Loucy (cell line): ENCODE data around the gene GALNT9.

Experiments used
- H2AFZ ChIP-seq: fragments of 200-600 bp; sonication (generic); 2 replicates; pipeline ENCODE4 v1.6.0; 2016; ENCODE audit warnings: antibody characterized with exemption, mild to moderate bottlenecking, low read length, moderate library complexity
- H3F3A ChIP-seq: fragments of 200-600 bp; 2 replicates; pipeline ENCODE4 v1.6.0; 2016; ENCODE audit warnings: antibody characterized with exemption, low read depth, mild to moderate bottlenecking
- H3K27me3 ChIP-seq: fragments of 200-600 bp; sonication (generic); 2 replicates; pipeline ENCODE4 v1.6.1; 2014; ENCODE audit warnings: low read length, mild to moderate bottlenecking; ENCODE audit not compliant: insufficient read depth, poor library complexity, severe bottlenecking
- H3K36me3 ChIP-seq: fragments of 200-600 bp; sonication (generic); 2 replicates; pipeline ENCODE4 v1.6.1; 2016; ENCODE audit warnings: low read length; ENCODE audit not compliant: insufficient read depth
- H3K4me1 ChIP-seq: fragments of 200-600 bp; sonication (generic); 2 replicates; pipeline ENCODE4 v1.5.1; 2014; ENCODE audit warnings: low read length, mild to moderate bottlenecking; ENCODE audit not compliant: insufficient read depth, poor library complexity, severe bottlenecking
- H3K4me2 ChIP-seq: fragments of 200-600 bp; sonication (generic); 2 replicates; pipeline ENCODE4 v1.6.0; 2014; ENCODE audit warnings: antibody characterized with exemption, low read length, low read depth, mild to moderate bottlenecking; ENCODE audit not compliant: poor library complexity, severe bottlenecking
- H3K4me3 ChIP-seq: fragments of 200-600 bp; sonication (generic); 2 replicates; pipeline ENCODE4 v1.5.1; 2014; ENCODE audit warnings: low read length, mild to moderate bottlenecking, mixed read lengths; ENCODE audit not compliant: poor library complexity, severe bottlenecking
- H3K79me2 ChIP-seq: fragments of 200-600 bp; sonication (generic); 2 replicates; pipeline ENCODE4 v1.6.1; 2014; ENCODE audit warnings: low read length; ENCODE audit not compliant: insufficient read depth
- H3K9ac ChIP-seq: fragments of 200-600 bp; sonication (generic); 2 replicates; pipeline ENCODE4 v1.6.0; 2014; ENCODE audit warnings: mild to moderate bottlenecking, low read depth, low read length, moderate library complexity; ENCODE audit not compliant: poor library complexity, severe bottlenecking
- H3K9me2 ChIP-seq: fragments of 200-600 bp; sonication (generic); replicated peaks from 2 replicates; pipeline ENCODE4 v1.6.1; 2016; ENCODE audit warnings: low read depth, low read length, mixed read lengths
- H3K9me3 ChIP-seq: fragments of 200-600 bp; sonication (generic); 2 replicates; pipeline ENCODE4 v1.6.1; 2014; ENCODE audit warnings: mild to moderate bottlenecking, antibody characterized with exemption, low read length, low read depth; ENCODE audit not compliant: insufficient read depth
- H4K20me1 ChIP-seq: fragments of 200-600 bp; sonication (generic); 2 replicates; pipeline ENCODE4 v1.6.0; 2014; ENCODE audit warnings: antibody characterized with exemption, low read length, mild to moderate bottlenecking; ENCODE audit not compliant: insufficient read depth, poor library complexity, severe bottlenecking
- EZH2phosphoT487 ChIP-seq: fragments of 200-600 bp; IDR thresholded peaks from 2 replicates; pipeline ENCODE4 v1.6.1; 2018; ENCODE audit warnings: antibody characterized with exemption, mild to moderate bottlenecking, moderate library complexity, borderline replicate concordance
- TF ChIP-seq, protein P1 (sequence below): fragments of 200-600 bp; sonication (generic); conservative IDR thresholded peaks from 2 replicates; pipeline ENCODE4 v1.5.1; 2014; ENCODE audit warnings: mild to moderate bottlenecking, antibody characterized with exemption, low read length

Gene GALNT9

DNA sequence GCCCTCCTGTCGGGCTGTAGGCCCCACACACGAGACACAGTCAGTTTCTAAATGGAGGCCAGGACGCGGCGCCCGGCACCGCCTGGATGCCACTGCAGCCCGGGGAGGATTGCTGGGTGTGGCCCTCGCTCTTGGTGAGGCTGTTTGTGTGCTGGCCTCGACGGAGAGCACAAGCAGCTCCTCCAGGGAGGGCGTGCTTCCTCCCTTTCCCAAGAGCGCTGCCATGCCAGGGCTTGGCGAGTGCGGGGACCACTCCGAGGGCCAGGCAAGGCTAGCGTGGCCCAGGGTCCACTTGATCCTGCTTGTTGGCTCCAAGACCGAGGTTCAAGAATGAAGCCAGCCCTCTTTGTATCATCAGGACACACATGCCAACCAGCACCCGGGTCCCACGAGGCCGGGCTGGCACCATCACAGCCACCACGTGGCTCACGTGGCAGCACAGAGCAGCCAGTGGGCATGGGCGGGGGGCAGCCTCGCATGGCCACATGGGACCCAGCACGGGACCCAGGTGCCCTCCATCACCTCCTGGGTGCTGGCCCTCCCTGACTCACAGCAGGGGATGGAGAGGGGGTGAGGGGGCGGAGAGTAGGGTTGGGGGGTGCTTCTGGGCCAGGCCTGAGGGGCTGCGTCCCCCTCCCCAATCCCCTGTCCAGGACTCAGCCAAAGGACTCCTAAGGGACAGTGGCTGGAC lies 113.9 kb downstream of the GALNT9 start:
- H3F3A ChIP-seq, result no peaks in the 10 kb centered on the region
- H3K9me2 ChIP-seq, result no peaks in the 10 kb centered on the region
- TF ChIP-seq, protein P1, sequence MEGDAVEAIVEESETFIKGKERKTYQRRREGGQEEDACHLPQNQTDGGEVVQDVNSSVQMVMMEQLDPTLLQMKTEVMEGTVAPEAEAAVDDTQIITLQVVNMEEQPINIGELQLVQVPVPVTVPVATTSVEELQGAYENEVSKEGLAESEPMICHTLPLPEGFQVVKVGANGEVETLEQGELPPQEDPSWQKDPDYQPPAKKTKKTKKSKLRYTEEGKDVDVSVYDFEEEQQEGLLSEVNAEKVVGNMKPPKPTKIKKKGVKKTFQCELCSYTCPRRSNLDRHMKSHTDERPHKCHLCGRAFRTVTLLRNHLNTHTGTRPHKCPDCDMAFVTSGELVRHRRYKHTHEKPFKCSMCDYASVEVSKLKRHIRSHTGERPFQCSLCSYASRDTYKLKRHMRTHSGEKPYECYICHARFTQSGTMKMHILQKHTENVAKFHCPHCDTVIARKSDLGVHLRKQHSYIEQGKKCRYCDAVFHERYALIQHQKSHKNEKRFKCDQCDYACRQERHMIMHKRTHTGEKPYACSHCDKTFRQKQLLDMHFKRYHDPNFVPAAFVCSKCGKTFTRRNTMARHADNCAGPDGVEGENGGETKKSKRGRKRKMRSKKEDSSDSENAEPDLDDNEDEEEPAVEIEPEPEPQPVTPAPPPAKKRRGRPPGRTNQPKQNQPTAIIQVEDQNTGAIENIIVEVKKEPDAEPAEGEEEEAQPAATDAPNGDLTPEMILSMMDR, result no peak
- no peak for TF ChIP-seq EZH2phosphoT487
- no peaks in the 10 kb centered on the region for H4K20me1 ChIP-seq
- no peak overlapping the region for H3K4me3 ChIP-seq
- H3K4me2 ChIP-seq, result peak overlapping the region; percentile 21
- no peaks in the 10 kb centered on the region for H3K4me1 ChIP-seq
- H3K9me3 ChIP-seq, result no peaks in the 10 kb centered on the region
- H3K79me2 ChIP-seq, result no peaks in the 10 kb centered on the region
- H3K27me3 ChIP-seq, result no peaks in the 10 kb centered on the region
- H3K9ac ChIP-seq, result no peak overlapping the region
- H2AFZ ChIP-seq, result no peak overlapping the region
- H3K36me3 ChIP-seq, result no peaks in the 10 kb centered on the region

DNA sequence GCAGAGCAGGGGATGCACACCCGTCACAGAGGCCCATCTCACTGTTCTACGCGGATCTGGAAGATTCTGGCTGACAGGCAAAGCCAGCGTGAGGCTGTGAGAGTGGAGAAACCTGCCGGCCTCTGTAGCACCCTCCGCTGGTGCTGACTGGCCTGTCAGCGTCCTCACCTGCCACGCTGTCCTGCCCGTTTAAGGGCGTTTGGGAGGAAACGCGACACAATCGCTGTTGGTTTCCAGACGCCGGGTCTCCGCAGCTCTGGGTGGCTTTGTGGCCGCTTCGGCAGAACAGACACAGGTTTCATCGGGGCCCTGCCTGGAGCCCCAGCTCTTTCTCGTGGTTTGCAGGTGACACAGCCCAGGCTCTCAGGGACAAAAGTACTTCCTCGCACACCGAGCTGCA lies 114.5 kb downstream of the GALNT9 start:
- TF ChIP-seq EZH2phosphoT487, result no peak
- TF ChIP-seq, protein P1, result no peak; the same call in 1 of the 2 replicates
- Histone ChIP-seq H3F3A (no peaks in the 10 kb centered on the region), H3K4me1 (no peaks in the 10 kb centered on the region), H2AFZ (no peak overlapping the region), H3K4me2 (peak overlapping the region; percentile 21), H3K27me3 (no peaks in the 10 kb centered on the region), H4K20me1 (no peaks in the 10 kb centered on the region), H3K9me3 (no peaks in the 10 kb centered on the region), H3K79me2 (no peaks in the 10 kb centered on the region), H3K9me2 (no peaks in the 10 kb centered on the region), H3K9ac (no peak overlapping the region), H3K36me3 (no peaks in the 10 kb centered on the region), H3K4me3 (no peak overlapping the region)

DNA sequence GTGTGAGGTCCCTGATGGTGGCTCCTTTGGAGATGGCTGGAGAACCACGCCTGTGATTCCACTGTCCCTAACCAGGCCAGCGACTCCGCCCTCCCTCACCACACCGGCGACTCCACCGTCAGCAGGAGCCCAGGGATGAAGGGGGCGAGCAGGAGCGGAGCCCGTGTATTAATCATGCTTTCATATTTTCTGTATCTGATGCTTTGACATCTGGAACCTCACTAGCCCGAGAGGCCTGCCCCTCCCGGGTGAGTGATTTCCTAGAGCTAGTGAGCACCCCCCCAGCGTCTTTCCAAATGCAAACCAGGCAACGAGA lies 115.3 kb downstream of the GALNT9 start:
- Histone ChIP-seq H3K9me3 (no peaks in the 10 kb centered on the region), H3K9ac (no peak overlapping the region), H3K4me1 (no peaks in the 10 kb centered on the region), H3K4me3 (no peak overlapping the region), H3K79me2 (no peaks in the 10 kb centered on the region), H4K20me1 (no peaks in the 10 kb centered on the region), H3K9me2 (no peaks in the 10 kb centered on the region), H3K27me3 (no peaks in the 10 kb centered on the region), H3F3A (no peaks in the 10 kb centered on the region), H2AFZ (no peak overlapping the region), H3K4me2 (no peak overlapping the region), H3K36me3 (no peaks in the 10 kb centered on the region)
- TF ChIP-seq EZH2phosphoT487, result no peak
- TF ChIP-seq, protein P1, result no peak
